Esophagus squamous epithelium (tissue), 5 donors: ENCODE measurements around the gene INPP5D. TPM values are rescaled to one million over a fixed set of nuclear protein-coding genes. Genes with fewer than 3 reads are reported as not detected.

Source experiments
- DNase-seq: peaks from one replicate; lab custom pipeline; 2025; lab: John Stamatoyannopoulos, UW
- H3K27ac ChIP-seq, 4 donors: fragments of 200-600 bp; sonication (generic); one replicate each; pipeline ENCODE4 v1.5.1; 2016 to 2019; ENCODE audit warnings: mild to moderate bottlenecking in 1 of 4
- H3K27me3 ChIP-seq, 4 donors: fragments of 200-600 bp; sonication (generic); 1 replicate in 3 of 4; 2 replicates in 1 of 4; pipeline versions ENCODE4 v1.5.1 to v1.6.0; 2017 to 2021; ENCODE audit warnings: antibody characterized with exemption in 1 of 4
- H3K36me3 ChIP-seq, 3 donors: fragments of 200-600 bp; sonication (generic); one replicate each; pipeline ENCODE4 v1.5.1; 2016 to 2019
- H3K4me1 ChIP-seq, 3 donors: fragments of 200-600 bp; sonication (generic); one replicate each; pipeline ENCODE4 v1.5.1; 2017 to 2019
- H3K4me3 ChIP-seq, 4 donors: fragments of 200-600 bp; sonication (generic); 1 replicate in 3 of 4; 2 replicates in 1 of 4; pipeline ENCODE4 v1.5.1; 2016 to 2019; ENCODE audit warnings: mild to moderate bottlenecking in 2 of 4, moderate library complexity in 1 of 4
- H3K9me3 ChIP-seq, 3 donors: fragments of 200-600 bp; sonication (generic); one replicate each; pipeline ENCODE4 v1.5.1; 2016 to 2019
- CTCF ChIP-seq, 6 experiments: fragments of 450-650 bp in 4 of 6; fragments of 200-600 bp in 2 of 6; sonication (generic) in 2 of 6; IDR thresholded peaks; one replicate each; pipeline ENCODE4 v1.5.1; 2016 to 2019; ENCODE audit warnings: antibody characterized with exemption in 6 of 6, mild to moderate bottlenecking in 4 of 6, moderate library complexity in 4 of 6
- POLR2A ChIP-seq, 4 donors: fragments of 450-650 bp; IDR thresholded peaks; one replicate each; pipeline ENCODE4 v1.6.1; 2017; ENCODE audit warnings: antibody characterized with exemption in 4 of 4, mild to moderate bottlenecking in 4 of 4, moderate library complexity in 3 of 4
- WGBS, 2 donors: methylation state at CpG; one replicate each; pipeline ENCODE4 v1.1.5; 2018; 5-methylcytosine and 5-hydroxymethylcytosine counted together
- intact Hi-C: fragments of 100-400 bp; cut with DNase I; formaldehyde crosslinking; loops from one replicate; pipeline ENCODE4 v1.15.0; 2022
- total RNA-seq, 4 donors: library from RNA; depleted of rRNA; stranded (reverse); fragments of >200 nt; gene quantifications; one replicate each; pipeline ENCODE4 v1.1.0, GENCODE V29; 2016
- donor health status: DM: yes; HTN: yes; CAD: no.

The INPP5D gene
- total RNA-seq, 4 donors from 2014 or later: 2.2 to 36.0 (median 10.2) TPM

- intact Hi-C loops: no loop called here
- no peak overlapping the region for H3K4me3 ChIP-seq
- no peak for DNase-seq
- no peaks in the 10 kb centered on the region for H3K27me3 ChIP-seq
- H3K9me3 ChIP-seq: no peaks in the 10 kb centered on the region
- peaks cover 0 to 8% (median 0%) of the 10 kb centered on the region in 3 donors for H3K36me3 ChIP-seq
- 90 to 92% methylated on average over 11 to 14 of the region's 18 CpGs for WGBS, 2 donors
- TF ChIP-seq POLR2A (IDR thresholded peaks at IDR 0.05): no peak
- TF ChIP-seq CTCF (IDR thresholded peaks at IDR 0.05): no peak
- H3K27ac ChIP-seq: no peak overlapping the region
- H3K4me1 ChIP-seq: peaks cover 0 to 18% (median 0%) of the 10 kb centered on the region in 3 donors
Observed at GRCh38 chr2:233163486-233164103, 103.5 kb downstream of the INPP5D start.

- no peaks in the 10 kb centered on the region for H3K27me3 ChIP-seq
- H3K27ac ChIP-seq: no peak overlapping the region
- H3K9me3 ChIP-seq: no peaks in the 10 kb centered on the region
- H3K4me3 ChIP-seq: no peak overlapping the region
- H3K36me3 ChIP-seq: peaks cover 0 to 8% (median 0%) of the 10 kb centered on the region in 3 donors
- no peak for DNase-seq
- peaks cover 0 to 18% (median 0%) of the 10 kb centered on the region in 3 donors for H3K4me1 ChIP-seq
- intact Hi-C loops: no loop called here
- 69 to 82% methylated on average over 13 to 16 of the region's 17 CpGs for WGBS, 2 donors
- no peak for TF ChIP-seq CTCF (IDR thresholded peaks at IDR 0.05)
- no peak for TF ChIP-seq POLR2A (IDR thresholded peaks at IDR 0.05)
Observed at GRCh38 chr2:233164128-233164635, 104.0 kb downstream of the INPP5D start.

GRCh38 chr2:233164967-233165366 lies 104.8 kb downstream of the INPP5D start:
- H3K9me3 ChIP-seq: no peaks in the 10 kb centered on the region
- 78 to 87% methylated on average over 4 of the region's 4 CpGs for WGBS, 2 donors
- peaks cover 0 to 18% (median 0%) of the 10 kb centered on the region in 3 donors for H3K4me1 ChIP-seq
- DNase-seq: no peak
- no peak overlapping the region for H3K27ac ChIP-seq
- intact Hi-C loops: no loop called here
- no peak overlapping the region for H3K4me3 ChIP-seq
- H3K27me3 ChIP-seq: no peaks in the 10 kb centered on the region
- H3K36me3 ChIP-seq: peaks cover 0 to 14% (median 0%) of the 10 kb centered on the region in 3 donors
- TF ChIP-seq CTCF (IDR thresholded peaks at IDR 0.05): no peak
- no peak for TF ChIP-seq POLR2A (IDR thresholded peaks at IDR 0.05)

- TF ChIP-seq POLR2A (IDR thresholded peaks at IDR 0.05) (no peak), CTCF (IDR thresholded peaks at IDR 0.05) (no peak)
Observed at GRCh38 chr2:233165543-233165894, 105.4 kb downstream of the INPP5D start.

GRCh38 chr2:233165895-233166661 lies 105.9 kb downstream of the INPP5D start:
- peaks cover 0 to 23% (median 0%) of the 10 kb centered on the region in 3 donors for H3K36me3 ChIP-seq
- peaks cover 0 to 18% (median 0%) of the 10 kb centered on the region in 3 donors for H3K4me1 ChIP-seq
- intact Hi-C loops: no loop called here
- H3K27ac ChIP-seq: peak overlapping the region in 2 of 4 donors; percentile 7 to 29
- DNase-seq: no peak
- H3K4me3 ChIP-seq: no peak overlapping the region
- H3K27me3 ChIP-seq: no peaks in the 10 kb centered on the region
- WGBS, 2 donors: 28 to 64% methylated on average over 7 to 13 of the region's 19 CpGs
- H3K9me3 ChIP-seq: no peaks in the 10 kb centered on the region
- TF ChIP-seq CTCF (IDR thresholded peaks at IDR 0.05) (no peak), POLR2A (IDR thresholded peaks at IDR 0.05) (no peak)

More at GRCh38 chr2:233165543-233165894, 105.4 kb downstream of the INPP5D start:
- Histone ChIP-seq H3K27ac (no peak overlapping the region), H3K4me3 (no peak overlapping the region), H3K36me3 (peaks cover 0 to 20% (median 0%) of the 10 kb centered on the region in 3 donors), H3K27me3 (no peaks in the 10 kb centered on the region), H3K9me3 (no peaks in the 10 kb centered on the region), H3K4me1 (peaks cover 0 to 18% (median 0%) of the 10 kb centered on the region in 3 donors)
- intact Hi-C loops: no loop called here
- no peak for DNase-seq
- 63 to 67% methylated on average over 2 to 4 of the region's 4 CpGs for WGBS, 2 donors
